ENCODE data around the gene PACS1.

Gene PACS1

GRCh38 chr11:66050581-66051231 lies 19.4 kb upstream of the PACS1 start:
- no peak for DNase-seq (ENCODE audit: low read depth)

DNA sequence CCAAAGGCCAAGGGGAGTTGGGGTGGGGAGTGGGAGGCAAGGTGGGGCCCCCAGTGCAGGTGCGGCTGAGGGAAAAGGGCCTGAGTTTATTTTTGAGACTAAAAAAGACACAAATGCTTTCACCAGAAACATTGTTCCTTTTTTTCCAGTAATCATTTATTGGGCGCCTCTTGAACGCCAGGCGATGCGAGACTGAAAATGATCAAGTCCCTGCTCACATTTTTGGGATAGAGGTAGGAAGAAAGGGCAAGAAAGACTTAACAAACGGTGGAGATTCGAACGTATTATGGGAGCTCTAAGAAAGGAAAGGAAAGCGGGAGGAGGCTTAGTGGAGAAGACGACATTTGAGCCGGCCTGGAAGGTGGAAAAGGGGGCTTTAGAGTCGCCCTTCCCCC lies 18.7 kb upstream of the PACS1 start:
- no peak for DNase-seq (ENCODE audit: low read depth)

- DNase-seq (ENCODE audit: low read depth) = peak; percentile 93
Observed at GRCh38 chr11:66051766-66052663, 18.1 kb upstream of the PACS1 start, which contains the start of gene SF3B2. TSS of gene SF3B2 (plus strand) at chr11:66052364. CDS start at chr11:66052385, 21 bp downstream.

GRCh38 chr11:66052664-66052982 lies 17.4 kb upstream of the PACS1 start:
- DNase-seq (ENCODE audit: low read depth) = no peak

DNA sequence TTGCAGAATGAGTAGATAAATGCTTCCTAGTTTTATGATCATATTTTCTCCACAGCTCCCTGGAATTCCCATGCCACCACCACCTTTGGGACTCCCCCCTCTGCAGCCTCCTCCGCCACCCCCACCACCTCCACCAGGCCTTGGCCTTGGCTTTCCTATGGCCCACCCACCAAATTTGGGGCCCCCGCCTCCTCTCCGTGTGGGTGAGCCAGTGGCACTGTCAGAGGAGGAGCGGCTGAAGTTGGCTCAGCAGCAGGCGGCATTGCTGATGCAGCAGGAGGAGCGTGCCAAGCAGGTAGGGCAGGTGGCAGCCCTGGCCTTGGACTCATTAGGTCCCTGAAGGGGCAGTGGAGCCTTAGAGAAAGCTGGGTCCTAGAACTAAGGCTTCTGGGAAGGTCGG lies 15.1 kb upstream of the PACS1 start:
- no peak for DNase-seq (ENCODE audit: low read depth)

- DNase-seq (ENCODE audit: low read depth) = no peak
Observed at GRCh38 chr11:66056501-66056900, 13.6 kb upstream of the PACS1 start.

DNA sequence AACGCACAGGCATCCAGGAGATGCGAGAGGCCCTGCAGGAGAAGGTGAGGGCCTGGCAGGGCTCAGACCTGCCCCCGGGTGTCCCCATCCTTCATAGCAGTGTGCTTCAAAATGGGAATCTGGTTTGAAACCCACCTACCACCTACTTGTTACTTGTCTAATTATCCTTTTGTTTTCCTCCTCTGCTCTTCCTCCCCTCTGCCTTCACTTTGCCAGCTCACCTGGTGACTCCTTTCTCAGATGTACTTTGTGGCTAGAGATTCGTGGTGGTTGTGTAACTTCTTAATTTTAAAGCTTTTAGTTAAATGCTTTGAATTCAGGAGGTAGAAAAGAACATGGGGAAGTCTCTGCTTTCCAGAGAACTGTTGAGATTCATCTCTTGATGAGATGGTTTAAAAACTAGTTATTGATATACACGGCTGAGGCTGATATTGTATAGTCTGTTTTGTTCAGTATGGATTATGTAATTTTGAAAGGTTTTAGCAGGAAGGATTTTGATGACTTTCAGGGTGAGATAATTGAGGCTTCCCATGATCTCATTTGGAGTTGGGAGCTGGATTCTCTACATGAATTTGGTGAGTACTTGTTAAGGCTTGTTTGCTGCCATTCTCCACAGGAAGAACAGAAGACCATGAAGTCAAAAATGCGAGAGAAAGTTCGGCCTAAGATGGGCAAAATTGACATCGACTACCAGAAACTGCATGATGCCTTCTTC lies 9.9 kb upstream of the PACS1 start:
- no peak for DNase-seq (ENCODE audit: low read depth)

- no peak for DNase-seq (ENCODE audit: low read depth)
Observed at GRCh38 chr11:66061268-66061667, 8.8 kb upstream of the PACS1 start.

DNA sequence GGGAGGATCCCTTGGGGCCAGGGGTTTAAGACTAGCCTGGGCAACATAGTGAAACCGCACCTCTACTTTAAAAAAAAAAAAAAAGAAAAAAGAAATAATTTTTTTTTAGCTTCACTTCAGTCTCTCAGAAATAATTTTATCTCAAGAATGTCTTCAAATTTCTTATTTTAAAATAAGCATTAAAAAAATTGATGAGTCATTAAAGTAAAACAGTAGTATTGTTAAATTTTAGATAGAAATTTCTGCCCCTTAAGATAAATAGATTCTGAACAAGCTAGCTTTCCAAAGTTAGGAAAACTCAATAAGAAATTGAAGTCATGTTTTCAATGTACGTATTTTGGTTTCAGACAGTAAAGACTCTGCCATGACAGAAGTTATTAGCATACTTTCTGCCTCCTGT lies 7.7 kb upstream of the PACS1 start:
- DNase-seq (ENCODE audit: low read depth) = no peak

- DNase-seq (ENCODE audit: low read depth) = no peak
Observed at GRCh38 chr11:66063900-66064299, 6.2 kb upstream of the PACS1 start.

- no peak for DNase-seq (ENCODE audit: low read depth)
Observed at GRCh38 chr11:66064571-66064970, 5.5 kb upstream of the PACS1 start.

- DNase-seq (ENCODE audit: low read depth) = no peak
Observed at GRCh38 chr11:66066751-66067150, 3.3 kb upstream of the PACS1 start.

GRCh38 chr11:66067640-66068039 lies 2.4 kb upstream of the PACS1 start:
- DNase-seq (ENCODE audit: low read depth) = no peak

- DNase-seq (ENCODE audit: low read depth) = no peak
Observed at GRCh38 chr11:66068154-66068821, 1.8 kb upstream of the PACS1 start.

GRCh38 chr11:66068923-66069714 lies 953 bp upstream of the PACS1 start:
- no peak for DNase-seq (ENCODE audit: low read depth)

- no peak for DNase-seq (ENCODE audit: low read depth)
Observed at GRCh38 chr11:66070604-66071380, 720 bp downstream of the PACS1 start.

DNA sequence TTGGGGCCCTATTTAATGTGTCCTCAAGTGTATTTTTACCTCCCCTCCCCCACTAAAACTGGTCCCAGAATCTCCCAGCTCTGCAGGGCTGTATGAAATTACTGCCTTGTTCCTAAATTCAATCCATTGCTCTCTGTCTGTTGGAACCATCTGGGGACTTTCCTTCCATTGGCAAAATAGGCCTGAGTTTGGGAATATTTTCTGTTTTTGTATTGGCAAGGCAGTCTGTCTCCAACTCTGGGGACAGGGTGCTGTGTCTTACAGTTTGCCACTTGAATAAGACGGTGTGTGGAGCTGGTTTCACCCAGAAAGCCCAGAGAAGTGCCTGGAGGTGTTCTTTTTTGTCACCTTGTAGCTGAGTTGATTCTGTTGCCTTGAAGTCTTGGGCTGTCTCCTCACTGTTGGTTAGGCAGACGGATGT lies 1.3 kb downstream of the PACS1 start:
- no peak for DNase-seq (ENCODE audit: low read depth)

DNA sequence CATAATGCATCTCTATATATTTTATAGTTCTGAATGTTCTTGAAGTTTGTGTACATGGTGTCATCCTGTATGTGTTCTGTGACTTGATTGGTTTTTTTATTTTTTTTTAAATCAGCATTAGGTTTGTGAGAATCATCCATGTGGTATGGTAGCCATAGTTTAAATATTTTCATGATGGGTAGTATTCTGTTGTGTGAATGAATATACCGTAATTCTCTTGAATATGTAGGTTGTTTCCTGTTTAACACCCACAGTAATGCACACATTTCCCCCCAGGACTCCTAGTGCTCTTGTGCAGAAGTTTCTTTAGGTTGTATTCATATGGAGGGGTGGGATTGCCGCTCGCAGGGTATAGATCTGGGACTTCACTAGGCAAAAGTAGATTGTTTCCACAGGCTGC lies 2.0 kb downstream of the PACS1 start:
- DNase-seq (ENCODE audit: low read depth) = no peak

- no peak for DNase-seq (ENCODE audit: low read depth)
Observed at GRCh38 chr11:66072518-66072917, 2.4 kb downstream of the PACS1 start.

DNA sequence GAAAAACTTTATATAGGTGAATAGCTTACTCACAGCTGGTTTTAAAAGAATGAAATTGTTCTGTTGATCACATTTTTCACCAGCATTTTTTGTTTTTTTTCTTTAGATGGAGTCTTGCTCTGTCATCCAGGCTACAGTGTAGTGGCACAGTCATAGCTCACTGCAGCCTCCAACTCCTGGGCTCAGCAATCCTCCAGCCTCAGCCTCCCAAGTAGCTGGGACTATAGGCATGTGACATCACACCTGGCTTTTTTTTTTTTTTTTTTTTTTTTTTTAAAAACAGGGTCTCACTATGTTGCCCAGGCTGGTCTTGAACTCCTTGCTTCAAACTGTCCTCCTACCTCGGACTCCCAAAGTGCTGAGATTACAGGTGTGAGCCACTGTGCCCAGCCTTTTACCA lies 3.6 kb downstream of the PACS1 start:
- DNase-seq (ENCODE audit: low read depth) = no peak

DNA sequence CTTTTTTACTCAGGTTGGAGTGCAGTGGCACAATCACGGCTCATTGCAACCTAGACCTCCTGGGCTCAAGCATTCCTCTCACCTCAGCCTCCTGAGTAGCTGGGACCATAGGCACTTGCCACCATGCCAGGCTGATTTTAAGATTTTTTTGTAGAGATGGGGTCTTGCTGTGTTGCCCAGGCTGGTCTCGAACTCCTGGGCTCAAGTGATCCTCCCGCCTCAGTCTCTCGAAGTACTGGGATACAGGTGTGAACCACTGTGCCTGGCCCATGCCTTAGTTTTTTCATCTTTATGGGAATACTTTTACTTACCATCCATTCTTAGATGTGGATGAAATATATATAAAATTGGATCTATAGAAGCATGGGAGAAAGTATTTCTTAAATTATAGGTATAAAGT lies 5.2 kb downstream of the PACS1 start:
- DNase-seq (ENCODE audit: low read depth) = no peak
